ENCODE data around the gene ATXN10. TPM values are rescaled to one million over a fixed set of nuclear protein-coding genes. Genes with fewer than 3 reads are reported as not detected.

The ATXN10 gene
- total RNA-seq, 1 donor from 2014 or later: 232 TPM

DNA sequence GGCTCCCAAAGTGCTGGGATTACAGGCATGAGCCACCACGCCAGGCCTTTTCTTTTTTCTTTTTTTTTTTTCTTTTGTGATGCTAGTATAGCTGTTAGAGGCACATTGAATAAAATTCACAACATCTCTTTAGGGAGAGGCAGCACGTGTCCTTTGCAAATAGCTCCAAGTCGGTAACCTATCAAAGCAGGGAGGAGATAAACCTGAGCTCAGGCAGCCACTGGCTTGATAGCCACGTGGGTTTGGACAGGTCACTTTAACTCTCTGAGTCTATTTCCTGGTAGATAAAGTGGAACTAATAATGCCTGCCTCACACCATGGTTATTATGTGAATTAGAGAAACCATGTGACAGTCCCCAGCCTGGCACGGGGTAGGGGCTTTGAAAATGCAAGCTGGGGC, 43.1 kb upstream of the ATXN10 start:
- Mint-ChIP-seq H3K27me3 (ENCODE audit: low read depth) (peaks cover 32% of the 10 kb centered on the region), H3K4me1 (peaks cover 22% of the 10 kb centered on the region)
- TF ChIP-seq, protein P1, sequence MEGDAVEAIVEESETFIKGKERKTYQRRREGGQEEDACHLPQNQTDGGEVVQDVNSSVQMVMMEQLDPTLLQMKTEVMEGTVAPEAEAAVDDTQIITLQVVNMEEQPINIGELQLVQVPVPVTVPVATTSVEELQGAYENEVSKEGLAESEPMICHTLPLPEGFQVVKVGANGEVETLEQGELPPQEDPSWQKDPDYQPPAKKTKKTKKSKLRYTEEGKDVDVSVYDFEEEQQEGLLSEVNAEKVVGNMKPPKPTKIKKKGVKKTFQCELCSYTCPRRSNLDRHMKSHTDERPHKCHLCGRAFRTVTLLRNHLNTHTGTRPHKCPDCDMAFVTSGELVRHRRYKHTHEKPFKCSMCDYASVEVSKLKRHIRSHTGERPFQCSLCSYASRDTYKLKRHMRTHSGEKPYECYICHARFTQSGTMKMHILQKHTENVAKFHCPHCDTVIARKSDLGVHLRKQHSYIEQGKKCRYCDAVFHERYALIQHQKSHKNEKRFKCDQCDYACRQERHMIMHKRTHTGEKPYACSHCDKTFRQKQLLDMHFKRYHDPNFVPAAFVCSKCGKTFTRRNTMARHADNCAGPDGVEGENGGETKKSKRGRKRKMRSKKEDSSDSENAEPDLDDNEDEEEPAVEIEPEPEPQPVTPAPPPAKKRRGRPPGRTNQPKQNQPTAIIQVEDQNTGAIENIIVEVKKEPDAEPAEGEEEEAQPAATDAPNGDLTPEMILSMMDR (conservative IDR thresholded peaks at IDR 0.05): no peak

DNA sequence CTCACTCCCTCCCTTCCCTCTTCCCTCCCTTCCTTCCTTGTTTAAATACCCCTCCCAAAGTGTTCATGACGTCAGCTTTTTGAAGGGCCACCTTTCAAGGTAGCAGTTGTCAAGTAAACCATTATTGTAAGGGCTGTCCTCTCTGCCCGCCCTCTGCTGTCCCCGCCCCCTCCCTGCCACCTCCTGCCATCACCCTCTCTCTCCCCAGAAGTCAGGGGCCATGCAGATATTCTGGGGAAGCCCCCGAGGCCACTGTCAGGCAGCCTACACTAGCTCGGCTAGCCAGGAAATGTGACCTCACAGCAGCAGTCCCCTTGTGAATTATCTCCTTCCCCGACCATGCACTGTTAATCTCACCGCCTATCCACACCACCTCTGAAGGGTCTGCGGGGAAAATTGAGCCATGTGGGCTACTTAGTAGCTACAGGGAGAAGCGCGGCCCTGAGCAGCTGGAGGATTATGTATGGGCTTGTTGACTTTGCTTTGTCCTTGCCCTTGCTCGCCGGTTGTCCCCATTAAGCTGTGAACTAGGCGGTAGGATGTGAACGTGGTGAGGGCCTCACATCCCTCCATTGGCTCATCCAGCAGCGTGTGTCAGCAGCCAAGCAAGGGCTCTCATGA, 42.1 kb upstream of the ATXN10 start:
- peaks cover 36% of the 10 kb centered on the region for H3K27me3 Mint-ChIP-seq (ENCODE audit: low read depth)
- H3K4me3 Mint-ChIP-seq: no peak overlapping the region
- H3K36me3 Mint-ChIP-seq (ENCODE audit: low read depth): no peaks in the 10 kb centered on the region
- no peaks in the 10 kb centered on the region for H3K9me3 Mint-ChIP-seq
- no peak for DNase-seq (ENCODE audit: low read depth, low spot score)
- H3K27ac Mint-ChIP-seq (ENCODE audit: unreplicated experiment): no peak overlapping the region
- H3K4me1 Mint-ChIP-seq: peaks cover 24% of the 10 kb centered on the region
- TF ChIP-seq, protein P1 (conservative IDR thresholded peaks at IDR 0.05): no peak

More for the DNA sequence above, 43.1 kb upstream of the ATXN10 start:
- Mint-ChIP-seq H3K36me3 (ENCODE audit: low read depth) (no peaks in the 10 kb centered on the region), H3K9me3 (no peaks in the 10 kb centered on the region), H3K4me3 (no peak overlapping the region), H3K27ac (ENCODE audit: unreplicated experiment) (no peak overlapping the region)
- DNase-seq (ENCODE audit: low read depth, low spot score): no peak

DNA sequence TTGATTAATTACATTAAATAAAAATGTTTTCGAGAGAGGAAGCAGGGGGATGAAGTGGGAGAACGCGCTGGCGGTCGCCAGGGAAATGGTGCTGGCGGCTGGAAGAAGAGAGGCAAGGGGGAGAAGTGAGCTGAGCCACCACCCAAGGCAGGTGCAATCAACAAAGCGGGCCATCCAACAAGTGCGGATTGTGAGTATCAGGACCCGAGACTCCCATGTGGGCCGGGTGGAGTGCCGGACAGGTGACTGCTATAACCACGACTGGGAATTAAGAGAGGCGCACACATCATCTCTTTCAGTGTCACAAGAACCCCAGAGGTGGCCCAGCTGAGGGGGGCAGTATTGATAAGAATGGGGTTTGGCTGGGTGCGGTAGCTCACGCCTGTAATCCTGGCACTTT, 41.2 kb upstream of the ATXN10 start:
- no peaks in the 10 kb centered on the region for H3K9me3 Mint-ChIP-seq
- H3K4me3 Mint-ChIP-seq: no peak overlapping the region
- peaks cover 39% of the 10 kb centered on the region for H3K27me3 Mint-ChIP-seq (ENCODE audit: low read depth)
- peaks cover 24% of the 10 kb centered on the region for H3K4me1 Mint-ChIP-seq
- DNase-seq (ENCODE audit: low read depth, low spot score): no peak
- H3K27ac Mint-ChIP-seq (ENCODE audit: unreplicated experiment): no peak overlapping the region
- TF ChIP-seq, protein P1 (conservative IDR thresholded peaks at IDR 0.05): no peak
- no peaks in the 10 kb centered on the region for H3K36me3 Mint-ChIP-seq (ENCODE audit: low read depth)

DNA sequence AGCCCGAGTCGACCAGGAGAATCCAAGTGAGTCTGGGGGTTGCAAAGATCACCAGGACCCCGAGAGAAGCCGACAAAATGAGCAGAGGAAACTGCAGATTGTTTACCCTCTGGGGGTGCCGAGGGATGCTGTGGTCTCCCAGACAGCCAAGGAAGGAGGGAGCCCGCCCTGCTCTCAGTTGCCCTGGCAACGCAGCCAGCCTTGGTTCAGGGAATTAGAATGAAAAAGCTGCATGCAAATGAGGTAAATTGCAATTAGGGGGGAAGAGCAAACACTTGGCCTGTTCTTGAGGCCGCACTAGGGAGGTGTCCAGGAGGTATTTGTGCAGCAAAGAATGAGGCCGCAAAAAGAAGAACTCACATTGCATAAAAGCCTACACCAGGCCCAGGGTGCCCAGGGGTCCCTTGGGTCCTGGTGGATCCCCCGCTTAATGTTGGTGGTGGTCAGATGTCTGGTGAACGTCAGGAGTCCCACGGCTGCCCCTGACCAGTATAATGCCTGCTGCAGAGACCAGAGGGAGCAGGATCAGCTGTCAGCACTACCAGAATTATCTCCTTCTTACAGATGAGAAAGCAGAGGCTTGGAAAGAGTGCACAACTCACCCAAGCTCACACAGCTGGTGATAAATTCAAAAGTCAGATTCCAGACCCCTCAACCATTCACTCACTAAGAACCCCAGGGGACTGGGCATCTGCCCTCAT, 40.3 kb upstream of the ATXN10 start:
- H3K4me1 Mint-ChIP-seq: peaks cover 24% of the 10 kb centered on the region
- H3K36me3 Mint-ChIP-seq (ENCODE audit: low read depth): no peaks in the 10 kb centered on the region
- no peaks in the 10 kb centered on the region for H3K9me3 Mint-ChIP-seq
- TF ChIP-seq, protein P1 (conservative IDR thresholded peaks at IDR 0.05): no peak
- peaks cover 40% of the 10 kb centered on the region for H3K27me3 Mint-ChIP-seq (ENCODE audit: low read depth)
- H3K4me3 Mint-ChIP-seq: no peak overlapping the region
- no peak for DNase-seq (ENCODE audit: low read depth, low spot score)
- H3K27ac Mint-ChIP-seq (ENCODE audit: unreplicated experiment): no peak overlapping the region

DNA sequence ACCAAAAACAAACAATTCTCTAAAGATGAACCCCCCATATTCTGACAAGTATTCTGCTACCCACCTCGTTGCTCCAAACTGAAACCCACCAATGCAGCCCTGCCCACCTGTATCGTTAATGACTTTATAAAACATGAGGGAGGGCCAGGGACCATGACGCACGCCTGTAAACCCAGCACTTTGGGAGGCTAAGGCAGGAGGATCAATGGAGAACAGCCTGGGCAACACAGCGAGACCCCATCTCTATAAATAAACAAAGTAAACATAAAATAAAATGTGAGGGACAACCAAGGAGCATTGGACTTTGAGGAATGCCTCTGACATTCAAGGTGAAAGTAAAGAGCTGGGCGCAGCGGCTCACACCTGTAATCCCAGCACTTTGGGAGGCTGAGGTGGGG, 39.8 kb upstream of the ATXN10 start:
- TF ChIP-seq, protein P1 (conservative IDR thresholded peaks at IDR 0.05): no peak
- Mint-ChIP-seq H3K36me3 (ENCODE audit: low read depth) (no peaks in the 10 kb centered on the region), H3K4me3 (no peak overlapping the region), H3K4me1 (peaks cover 24% of the 10 kb centered on the region), H3K27me3 (ENCODE audit: low read depth) (peaks cover 40% of the 10 kb centered on the region), H3K27ac (ENCODE audit: unreplicated experiment) (no peak overlapping the region), H3K9me3 (no peaks in the 10 kb centered on the region)
- DNase-seq (ENCODE audit: low read depth, low spot score): no peak
